ENCODE measurements around the gene LYRM1. TPM values are rescaled to one million over a fixed set of nuclear protein-coding genes. Genes with fewer than 3 reads are reported as not detected.
A peak's percentile ranks its signal among the peaks of the same experiment; 100 is the strongest.

LYRM1 gene
- total RNA-seq, 4 donors from 2014 or later = 30.6 to 67.3 (median 39.4) TPM

DNA sequence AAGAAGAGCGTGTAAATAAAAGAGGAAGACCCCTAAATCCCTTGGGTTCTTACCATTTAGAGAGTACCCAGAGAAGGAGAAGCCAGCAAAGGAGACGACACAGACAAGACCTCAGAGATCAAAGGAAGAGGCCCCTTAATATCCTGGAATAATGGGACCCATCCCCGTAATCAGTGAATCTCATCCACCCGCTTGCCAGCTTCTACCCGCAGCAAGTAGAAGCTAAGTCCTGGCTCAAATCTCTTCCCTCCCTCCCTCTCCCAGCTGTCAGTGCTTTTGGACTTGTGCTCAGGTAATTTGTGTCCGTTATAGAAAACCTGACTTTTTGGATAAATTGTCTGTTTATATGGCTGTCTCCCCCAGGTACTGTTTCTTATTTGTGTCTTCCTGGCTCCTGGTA is 1.9 kb downstream of the LYRM1 start:
- Histone ChIP-seq H3K9me3 (no peaks in the 10 kb centered on the region), H3K4me3 (no peak overlapping the region), H3K27ac (peak overlapping the region; percentile 91 to 100 (median 95)), H3K27me3 (no peaks in the 10 kb centered on the region), H3K36me3 (no peaks in the 10 kb centered on the region), H3K4me1 (peaks cover 3 to 80% (median 61%) of the 10 kb centered on the region in 4 donors)
- no peak for DNase-seq (ENCODE audit: low spot score in 2 of 2)
- WGBS, 2 donors = 85 to 95% methylated on average over 6 of the region's 6 CpGs
- no peak for TF ChIP-seq EP300 (IDR thresholded peaks at IDR 0.05)
- TF ChIP-seq, protein P1, sequence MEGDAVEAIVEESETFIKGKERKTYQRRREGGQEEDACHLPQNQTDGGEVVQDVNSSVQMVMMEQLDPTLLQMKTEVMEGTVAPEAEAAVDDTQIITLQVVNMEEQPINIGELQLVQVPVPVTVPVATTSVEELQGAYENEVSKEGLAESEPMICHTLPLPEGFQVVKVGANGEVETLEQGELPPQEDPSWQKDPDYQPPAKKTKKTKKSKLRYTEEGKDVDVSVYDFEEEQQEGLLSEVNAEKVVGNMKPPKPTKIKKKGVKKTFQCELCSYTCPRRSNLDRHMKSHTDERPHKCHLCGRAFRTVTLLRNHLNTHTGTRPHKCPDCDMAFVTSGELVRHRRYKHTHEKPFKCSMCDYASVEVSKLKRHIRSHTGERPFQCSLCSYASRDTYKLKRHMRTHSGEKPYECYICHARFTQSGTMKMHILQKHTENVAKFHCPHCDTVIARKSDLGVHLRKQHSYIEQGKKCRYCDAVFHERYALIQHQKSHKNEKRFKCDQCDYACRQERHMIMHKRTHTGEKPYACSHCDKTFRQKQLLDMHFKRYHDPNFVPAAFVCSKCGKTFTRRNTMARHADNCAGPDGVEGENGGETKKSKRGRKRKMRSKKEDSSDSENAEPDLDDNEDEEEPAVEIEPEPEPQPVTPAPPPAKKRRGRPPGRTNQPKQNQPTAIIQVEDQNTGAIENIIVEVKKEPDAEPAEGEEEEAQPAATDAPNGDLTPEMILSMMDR (IDR thresholded peaks at IDR 0.05) = no peak
- no peak for TF ChIP-seq POLR2A (IDR thresholded peaks at IDR 0.05)

GRCh38 chr16:20903116-20903898 is 2.7 kb downstream of the LYRM1 start:
- no peak overlapping the region for H3K4me3 ChIP-seq
- H3K4me1 ChIP-seq = peaks cover 3 to 80% (median 61%) of the 10 kb centered on the region in 4 donors
- no peaks in the 10 kb centered on the region for H3K36me3 ChIP-seq
- TF ChIP-seq, protein P1 (IDR thresholded peaks at IDR 0.05) = no peak
- no peak for TF ChIP-seq POLR2A (IDR thresholded peaks at IDR 0.05)
- no peak for TF ChIP-seq EP300 (IDR thresholded peaks at IDR 0.05)
- no peak for DNase-seq (ENCODE audit: low spot score in 2 of 2)
- H3K27ac ChIP-seq = peak overlapping the region in 3 of 4 donors; percentile 91 to 100 (median 92)
- H3K27me3 ChIP-seq = no peaks in the 10 kb centered on the region
- 85 to 89% methylated on average over 5 of the region's 5 CpGs for WGBS, 2 donors
- H3K9me3 ChIP-seq = no peaks in the 10 kb centered on the region

DNA sequence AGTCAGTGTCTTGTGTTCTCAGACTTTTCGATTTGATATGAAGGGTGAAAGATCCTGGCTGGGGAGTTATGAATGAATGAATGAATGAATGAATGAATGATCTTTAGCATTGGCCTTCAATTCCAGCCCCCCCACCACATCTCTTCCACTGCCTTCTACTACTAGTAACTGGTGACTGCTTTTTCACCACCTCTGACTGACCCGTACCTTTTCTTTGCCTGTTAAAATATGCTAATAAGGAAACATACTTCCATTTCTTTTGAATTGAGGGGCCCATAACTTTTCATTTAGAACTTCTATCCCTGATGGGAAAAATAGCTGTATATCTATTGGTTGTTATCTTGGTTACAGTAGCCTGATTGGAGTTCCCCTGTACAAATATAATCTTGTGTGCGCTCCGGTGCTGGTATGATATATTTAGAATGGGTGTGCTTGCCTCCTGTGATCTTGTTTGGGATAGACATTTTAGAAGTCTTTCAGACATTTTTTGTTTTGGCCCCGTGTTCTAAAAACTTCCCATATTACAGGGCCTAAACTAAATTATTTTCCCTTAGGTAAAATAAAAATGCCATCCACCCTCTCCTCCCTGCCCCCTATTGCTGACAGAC is 3.4 kb downstream of the LYRM1 start:
- Histone ChIP-seq H3K4me3 (no peak overlapping the region), H3K9me3 (no peaks in the 10 kb centered on the region), H3K36me3 (no peaks in the 10 kb centered on the region), H3K4me1 (peaks cover 3 to 80% (median 58%) of the 10 kb centered on the region in 4 donors), H3K27ac (peak overlapping the region in 2 of 4 donors; percentile 92 to 100), H3K27me3 (no peaks in the 10 kb centered on the region)
- no peak for DNase-seq (ENCODE audit: low spot score in 2 of 2)
- WGBS, 2 donors = 53 to 64% methylated on average over 5 of the region's 5 CpGs
- TF ChIP-seq, protein P1 (IDR thresholded peaks at IDR 0.05) = no peak
- no peak for TF ChIP-seq POLR2A (IDR thresholded peaks at IDR 0.05)
- TF ChIP-seq EP300 (IDR thresholded peaks at IDR 0.05) = no peak

GRCh38 chr16:20904507-20905081 is 4.0 kb downstream of the LYRM1 start:
- Histone ChIP-seq H3K4me1 (peaks cover 3 to 78% (median 58%) of the 10 kb centered on the region in 4 donors), H3K36me3 (no peaks in the 10 kb centered on the region), H3K4me3 (no peak overlapping the region), H3K9me3 (no peaks in the 10 kb centered on the region), H3K27ac (peak overlapping the region; percentile 37 to 100 (median 65)), H3K27me3 (no peaks in the 10 kb centered on the region)
- DNase-seq (ENCODE audit: low spot score in 2 of 2) = peak in 1 of 2 donors; percentile 63
- 23 to 46% methylated on average over 3 of the region's 3 CpGs for WGBS, 2 donors
- peak in 1 of 2 donors; percentile 63 for TF ChIP-seq EP300 (IDR thresholded peaks at IDR 0.05)
- TF ChIP-seq, protein P1 (IDR thresholded peaks at IDR 0.05) = no peak

DNA sequence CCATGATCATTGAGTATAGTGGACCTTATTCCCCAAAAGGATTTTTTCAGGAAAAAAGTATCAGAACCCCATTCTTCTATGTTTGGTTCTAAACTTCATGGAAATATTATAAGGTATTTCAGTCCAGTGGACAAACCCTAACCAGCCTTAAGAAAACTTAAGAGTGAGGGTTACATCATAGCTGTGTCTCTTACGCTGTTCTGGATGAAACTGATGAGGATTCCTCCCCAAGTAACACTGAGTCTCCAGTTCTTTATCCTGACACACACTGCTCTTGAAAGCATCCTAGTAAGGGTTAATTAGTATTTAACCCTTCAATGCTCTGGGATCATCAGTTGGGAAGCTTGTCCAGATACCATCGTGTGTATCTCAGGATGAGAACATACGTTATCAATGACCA is 5.0 kb downstream of the LYRM1 start:
- H3K4me1 ChIP-seq = peaks cover 3 to 86% (median 58%) of the 10 kb centered on the region in 4 donors
- H3K36me3 ChIP-seq = no peaks in the 10 kb centered on the region
- H3K27me3 ChIP-seq = no peaks in the 10 kb centered on the region
- H3K27ac ChIP-seq = peak overlapping the region; percentile 37 to 100 (median 74)
- no peak overlapping the region for H3K4me3 ChIP-seq
- no peaks in the 10 kb centered on the region for H3K9me3 ChIP-seq
- DNase-seq (ENCODE audit: low spot score in 2 of 2) = no peak
- 47 to 54% methylated on average over 3 of the region's 3 CpGs for WGBS, 2 donors
- TF ChIP-seq, protein P1 (IDR thresholded peaks at IDR 0.05) = no peak
- TF ChIP-seq EP300 (IDR thresholded peaks at IDR 0.05) = no peak
- no peak for TF ChIP-seq POLR2A (IDR thresholded peaks at IDR 0.05)

Data from tibial nerve (tissue), 4 donors.